Activated T-cell treated with anti-CD3 and anti-CD28 coated beads, Interleukin-2, amount 50 U/mL, for 24 hours (primary cell): ENCODE measurements around the gene ZNF396.

ENCODE experiments used
- DNase-seq: peaks from one replicate; pipeline ENCODE4 v3.0.0-alpha.2; 2020
- H3K27ac Mint-ChIP-seq: 2 replicates; pipeline ENCODE4 v1.8.0; 2020; ENCODE audit warnings: mild to moderate bottlenecking, mixed read lengths
- H3K27me3 Mint-ChIP-seq: 2 replicates; pipeline ENCODE4 v1.8.0; 2020; ENCODE audit warnings: mixed read lengths
- H3K36me3 Mint-ChIP-seq: 2 replicates; pipeline ENCODE4 v1.8.0; 2020; ENCODE audit warnings: low read depth, mixed read lengths
- H3K4me1 Mint-ChIP-seq: 2 replicates; pipeline ENCODE4 v1.8.0; 2020; ENCODE audit warnings: low read depth, mixed read lengths
- H3K4me3 Mint-ChIP-seq: 2 replicates; pipeline ENCODE4 v1.8.0; 2020; ENCODE audit warnings: mild to moderate bottlenecking, moderate library complexity, mixed read lengths
- H3K9me3 Mint-ChIP-seq: 2 replicates; pipeline ENCODE4 v1.8.0; 2020; ENCODE audit warnings: mixed read lengths

The ZNF396 gene

DNA sequence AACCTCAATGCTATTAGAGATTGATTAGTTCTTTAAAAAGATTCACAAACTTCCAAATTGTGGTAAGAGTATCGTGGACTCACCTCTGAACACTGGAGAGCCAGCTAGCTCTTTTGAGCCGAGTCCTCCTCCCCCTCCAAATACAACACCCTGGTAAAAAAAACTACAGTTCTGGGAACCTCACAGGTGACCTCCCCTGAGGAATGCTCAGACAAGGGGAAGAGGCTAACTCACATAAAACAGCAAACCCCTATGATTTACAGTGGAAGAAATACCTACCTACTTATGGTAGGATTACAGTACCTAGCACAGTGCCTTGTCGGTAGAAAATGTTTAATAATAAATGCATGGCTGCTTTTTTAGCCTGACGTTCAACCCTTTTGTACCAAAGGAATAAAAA lies 41.3 kb downstream of the ZNF396 start:
- H3K27me3 Mint-ChIP-seq = no peaks in the 10 kb centered on the region
- H3K36me3 Mint-ChIP-seq = peaks cover 86% of the 10 kb centered on the region
- H3K9me3 Mint-ChIP-seq = no peaks in the 10 kb centered on the region
- H3K4me3 Mint-ChIP-seq = no peak overlapping the region
- H3K4me1 Mint-ChIP-seq = peaks cover 48% of the 10 kb centered on the region
- DNase-seq = no peak
- peak overlapping the region; percentile 42 for H3K27ac Mint-ChIP-seq

DNA sequence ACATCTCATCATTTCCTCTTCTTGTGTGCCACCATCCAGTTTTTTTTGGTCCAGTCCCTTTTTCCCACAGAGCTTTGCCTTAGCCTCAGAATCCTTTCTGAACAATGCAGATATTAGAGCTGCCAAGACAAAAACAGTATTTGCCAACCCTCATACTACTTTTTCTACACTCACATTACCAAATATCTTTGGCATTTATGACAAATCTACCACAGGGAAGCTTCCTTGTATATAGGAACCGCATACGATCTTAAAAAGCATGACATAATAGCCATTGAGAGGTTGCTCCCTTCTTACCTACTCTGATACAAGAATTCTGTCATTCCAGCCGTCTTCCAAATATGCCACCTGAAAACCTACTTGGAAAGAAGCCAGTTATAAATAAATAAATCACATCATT lies 42.3 kb downstream of the ZNF396 start:
- no peak for DNase-seq
- peaks cover 75% of the 10 kb centered on the region for H3K36me3 Mint-ChIP-seq
- H3K4me3 Mint-ChIP-seq = no peak overlapping the region
- peak overlapping the region; percentile 16 for H3K27ac Mint-ChIP-seq
- peaks cover 40% of the 10 kb centered on the region for H3K4me1 Mint-ChIP-seq
- H3K9me3 Mint-ChIP-seq = no peaks in the 10 kb centered on the region
- H3K27me3 Mint-ChIP-seq = no peaks in the 10 kb centered on the region

DNA sequence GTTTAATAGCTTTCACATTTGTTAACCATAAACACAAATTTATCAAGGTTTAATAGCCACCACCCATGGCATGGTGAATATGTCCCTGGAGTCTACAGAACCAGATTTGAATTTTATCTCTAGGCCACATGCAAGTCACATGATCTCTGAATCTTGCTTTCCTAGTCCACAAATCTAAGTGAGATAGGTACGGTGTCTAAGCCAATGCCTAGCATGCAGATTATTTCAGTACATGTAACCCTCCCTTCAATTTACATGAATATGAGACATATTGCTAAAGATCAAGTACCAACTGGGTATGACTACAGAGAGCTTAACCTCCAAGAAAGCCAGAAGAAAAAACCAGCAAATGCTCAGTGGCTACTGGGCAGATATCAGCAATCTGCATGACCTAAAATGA lies 42.9 kb downstream of the ZNF396 start:
- no peak for DNase-seq
- H3K4me1 Mint-ChIP-seq = peaks cover 33% of the 10 kb centered on the region
- peaks cover 69% of the 10 kb centered on the region for H3K36me3 Mint-ChIP-seq
- no peaks in the 10 kb centered on the region for H3K27me3 Mint-ChIP-seq
- H3K9me3 Mint-ChIP-seq = no peaks in the 10 kb centered on the region
- no peak overlapping the region for H3K27ac Mint-ChIP-seq
- H3K4me3 Mint-ChIP-seq = no peak overlapping the region

DNA sequence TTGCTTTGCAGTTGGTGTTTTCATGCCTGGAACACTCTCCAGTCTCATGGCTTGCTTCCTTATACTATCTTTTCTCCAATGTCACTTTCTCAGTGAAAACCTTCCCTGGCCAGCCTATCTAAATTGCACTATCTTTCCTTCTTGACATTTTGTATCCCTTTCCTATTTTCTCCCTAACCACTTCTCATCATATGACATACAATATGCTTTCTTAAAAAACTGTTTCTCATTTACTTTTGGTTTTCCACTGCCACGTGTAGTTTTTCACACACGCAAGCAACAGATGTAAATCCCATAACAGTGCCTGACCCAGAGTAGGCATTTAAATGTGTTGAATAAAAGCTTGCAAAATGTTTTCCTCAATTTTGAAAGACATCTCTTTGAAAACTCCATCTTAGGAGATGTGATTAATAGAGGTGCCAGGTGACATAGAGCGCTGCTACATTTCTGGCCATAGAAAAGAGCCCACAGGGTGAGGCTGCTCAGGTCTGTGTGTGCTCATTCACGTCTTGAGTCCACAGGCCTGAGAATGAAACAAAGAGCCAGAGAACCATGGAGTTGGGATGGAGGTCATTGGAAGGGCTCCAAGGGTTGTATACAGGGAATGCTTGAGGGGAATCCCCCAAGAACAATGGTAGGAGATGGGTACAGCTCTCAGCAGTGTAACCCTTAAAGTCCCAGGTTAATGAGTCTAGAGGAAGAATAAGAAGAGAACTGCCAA lies 45.6 kb downstream of the ZNF396 start:
- Mint-ChIP-seq H3K36me3 (peaks cover 44% of the 10 kb centered on the region), H3K9me3 (no peaks in the 10 kb centered on the region), H3K4me3 (no peak overlapping the region), H3K27me3 (no peaks in the 10 kb centered on the region), H3K27ac (no peak overlapping the region), H3K4me1 (peaks cover 12% of the 10 kb centered on the region)
- no peak for DNase-seq

DNA sequence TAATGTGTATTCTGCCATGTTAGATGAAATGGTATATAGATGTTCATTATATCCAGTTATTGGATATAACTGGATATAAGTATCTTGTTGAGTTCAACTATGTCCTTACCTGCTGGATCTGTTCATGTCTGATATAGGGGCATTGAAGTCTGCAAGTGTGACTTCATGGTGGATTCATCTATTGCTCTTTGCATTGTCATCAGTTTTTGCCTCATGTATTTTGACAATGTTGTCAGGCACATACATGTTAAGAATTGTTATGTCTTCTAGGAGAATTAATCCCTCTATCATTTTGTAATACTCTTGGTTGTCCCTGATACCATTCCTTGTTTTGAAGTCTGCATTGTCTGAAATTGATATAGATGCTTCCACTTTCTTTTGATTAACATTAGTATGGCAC lies 48.3 kb downstream of the ZNF396 start:
- no peak for DNase-seq
- H3K27ac Mint-ChIP-seq = no peak overlapping the region
- H3K4me3 Mint-ChIP-seq = no peak overlapping the region
- no peaks in the 10 kb centered on the region for H3K4me1 Mint-ChIP-seq
- no peaks in the 10 kb centered on the region for H3K9me3 Mint-ChIP-seq
- H3K36me3 Mint-ChIP-seq = peaks cover 19% of the 10 kb centered on the region
- H3K27me3 Mint-ChIP-seq = no peaks in the 10 kb centered on the region

DNA sequence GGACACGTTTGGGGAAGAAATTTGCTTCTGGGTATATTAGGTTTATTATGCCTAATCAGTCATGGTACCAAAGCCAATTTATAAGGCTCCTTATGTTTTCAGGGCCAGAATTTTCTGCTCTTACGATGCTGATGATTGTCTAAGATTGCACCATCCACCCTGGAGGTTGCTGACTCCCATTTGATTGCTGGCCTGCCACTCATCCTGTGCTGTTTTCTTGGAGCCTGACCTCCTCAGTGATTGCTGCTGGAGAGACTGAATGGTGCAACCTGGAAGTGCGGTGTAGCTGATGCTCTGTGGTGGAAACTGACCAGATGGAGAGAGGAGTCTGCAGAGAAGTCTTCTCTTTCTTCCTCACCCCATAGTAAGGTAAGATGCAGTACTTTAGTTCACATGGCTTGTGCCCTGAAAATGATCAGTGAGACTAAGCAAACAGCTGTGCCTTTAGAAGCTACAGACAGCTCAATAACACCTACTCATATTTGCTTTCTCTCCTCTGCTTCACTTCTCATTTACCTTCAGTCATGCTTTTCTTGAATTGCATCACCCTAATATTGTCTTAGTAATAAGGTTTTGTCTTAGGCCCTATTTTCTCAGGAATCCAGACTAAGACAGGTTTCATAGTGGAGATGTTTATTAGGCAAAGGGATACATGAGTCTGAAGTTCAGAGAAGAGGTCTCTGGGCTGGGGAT lies 50.3 kb downstream of the ZNF396 start:
- Mint-ChIP-seq H3K4me1 (no peaks in the 10 kb centered on the region), H3K36me3 (peaks cover 2% of the 10 kb centered on the region), H3K4me3 (no peak overlapping the region), H3K27me3 (no peaks in the 10 kb centered on the region), H3K27ac (no peak overlapping the region), H3K9me3 (no peaks in the 10 kb centered on the region)
- no peak for DNase-seq

DNA sequence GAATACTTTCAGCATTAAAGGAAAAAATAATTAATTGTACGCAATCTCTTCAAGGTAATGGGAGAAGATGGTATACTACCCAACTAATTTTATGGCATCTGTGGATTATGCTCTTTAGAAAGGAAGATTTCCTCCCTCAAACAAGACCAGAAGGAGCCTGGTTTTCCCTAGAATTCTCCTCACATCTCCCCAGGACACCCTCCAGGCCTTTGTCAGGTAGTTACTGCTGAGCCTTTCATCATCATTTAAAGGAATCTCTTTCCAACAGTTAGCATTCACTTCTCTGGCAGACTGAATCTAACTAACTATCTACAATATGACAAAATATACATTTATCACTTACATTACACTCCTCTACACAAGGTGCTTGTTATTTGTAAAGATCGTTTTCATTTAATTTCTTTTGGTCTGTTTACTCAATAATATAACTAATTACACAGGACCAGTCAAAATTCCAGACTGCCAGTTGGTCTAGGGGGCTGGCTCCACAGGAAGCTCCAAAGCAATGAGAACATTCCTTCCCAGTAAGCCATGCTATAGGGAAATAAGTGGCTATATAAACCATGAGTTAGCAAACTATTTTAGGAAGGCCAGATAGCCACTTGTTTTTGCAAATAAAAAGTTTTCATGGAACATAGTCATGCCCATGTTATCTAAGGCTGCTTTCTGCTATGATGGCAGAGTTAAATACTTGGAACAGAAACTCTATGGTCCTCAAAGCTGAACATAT lies 52.0 kb downstream of the ZNF396 start:
- DNase-seq = no peak
- Mint-ChIP-seq H3K27me3 (no peaks in the 10 kb centered on the region), H3K9me3 (no peaks in the 10 kb centered on the region), H3K27ac (no peak overlapping the region), H3K4me3 (no peak overlapping the region), H3K36me3 (peaks cover 2% of the 10 kb centered on the region), H3K4me1 (no peaks in the 10 kb centered on the region)

DNA sequence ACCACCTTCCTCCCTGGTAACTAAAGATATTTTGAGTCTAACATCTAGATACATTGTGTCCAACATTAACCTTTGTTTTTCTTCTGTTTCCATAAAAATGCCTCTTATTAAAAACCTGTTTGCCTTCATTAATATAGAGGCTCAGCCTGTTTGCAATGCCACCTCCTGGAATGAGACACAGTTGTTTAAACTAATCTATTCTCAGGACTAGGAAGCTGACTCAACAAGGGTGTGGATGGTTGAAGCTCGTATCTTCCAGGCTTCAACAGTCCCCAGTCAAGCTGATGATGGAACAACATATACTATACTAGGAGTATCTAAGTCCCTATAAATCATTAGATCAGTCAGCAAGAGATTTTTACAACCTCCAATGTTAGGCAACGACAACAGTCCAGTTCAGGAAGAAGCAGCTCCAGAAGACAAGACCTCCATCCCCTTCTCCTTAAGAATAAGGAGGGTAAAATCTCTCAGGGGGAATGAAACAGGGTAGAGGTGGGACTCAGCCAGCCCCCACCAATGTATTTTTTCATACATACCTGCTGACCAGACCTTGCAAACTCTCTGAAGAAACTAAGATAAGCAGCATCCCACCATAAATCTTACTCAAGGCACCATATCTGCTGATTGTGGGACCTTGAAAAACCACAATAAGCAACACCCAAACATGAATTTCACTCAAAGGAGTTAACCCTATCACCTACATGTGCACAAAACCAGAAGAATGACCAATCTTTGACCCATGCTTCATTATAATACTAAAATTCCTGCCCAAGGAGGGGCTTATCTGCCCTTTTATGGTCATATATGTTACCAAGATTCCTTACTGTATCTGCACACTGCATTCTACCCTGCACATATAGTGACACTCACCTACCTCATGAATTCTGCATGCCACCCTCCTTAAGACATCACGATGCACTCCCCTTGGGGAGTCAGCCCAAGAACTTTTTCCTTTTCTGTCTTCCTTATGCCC lies 54.4 kb downstream of the ZNF396 start:
- no peaks in the 10 kb centered on the region for H3K27me3 Mint-ChIP-seq
- no peak overlapping the region for H3K4me3 Mint-ChIP-seq
- no peak for DNase-seq
- no peak overlapping the region for H3K27ac Mint-ChIP-seq
- H3K9me3 Mint-ChIP-seq = no peaks in the 10 kb centered on the region
- no peaks in the 10 kb centered on the region for H3K36me3 Mint-ChIP-seq
- H3K4me1 Mint-ChIP-seq = no peaks in the 10 kb centered on the region
